Osteocyte (in vitro differentiated cells): ENCODE data around the gene C14orf119. TPM values are rescaled to one million over a fixed set of nuclear protein-coding genes. Genes with fewer than 3 reads are reported as not detected.

ENCODE experiments used
- DNase-seq: peaks from one replicate; pipeline ENCODE4 v3.0.0; 2021; ENCODE audit warnings: mixed read lengths; ENCODE audit not compliant: unreplicated experiment; ENCODE audit errors: extremely low spot score
- H3K27ac Mint-ChIP-seq: one replicate; pipeline ENCODE4 v1.8.0; 2021; ENCODE audit warnings: mild to moderate bottlenecking, mixed read lengths; ENCODE audit not compliant: unreplicated experiment
- H3K27me3 Mint-ChIP-seq: one replicate; pipeline ENCODE4 v1.8.0; 2021; ENCODE audit warnings: mixed read lengths; ENCODE audit not compliant: unreplicated experiment
- H3K36me3 Mint-ChIP-seq: one replicate; pipeline ENCODE4 v1.8.0; 2021; ENCODE audit warnings: mixed read lengths; ENCODE audit not compliant: unreplicated experiment
- H3K4me1 Mint-ChIP-seq: one replicate; pipeline ENCODE4 v1.8.0; 2021; ENCODE audit warnings: mixed read lengths; ENCODE audit not compliant: unreplicated experiment
- H3K4me3 Mint-ChIP-seq: one replicate; pipeline ENCODE4 v1.8.0; 2021; ENCODE audit warnings: mild to moderate bottlenecking, moderate library complexity, mixed read lengths; ENCODE audit not compliant: unreplicated experiment
- H3K9me3 Mint-ChIP-seq: one replicate; pipeline ENCODE4 v1.8.0; 2021; ENCODE audit warnings: mixed read lengths; ENCODE audit not compliant: unreplicated experiment
- CTCF ChIP-seq: fragments of 200-600 bp; sonication (generic); IDR thresholded peaks from 2 replicates; pipeline ENCODE4 v1.5.0; 2021; ENCODE audit warnings: antibody characterized with exemption, mild to moderate bottlenecking, moderate library complexity
- total RNA-seq: library from RNA; stranded (reverse); gene quantifications from 2 replicates; pipeline ENCODE4 v1.2.1, GENCODE V29; 2021

C14orf119 gene
- total RNA-seq, 1 donor from 2014 or later = 61.3 TPM

GRCh38 chr14:23094666-23095195, 574 bp upstream of the C14orf119 start, which contains the start of gene ACIN1:
TSS of gene ACIN1 (minus strand) at chr14:23095136. CDS start at chr14:23095112, 24 bp downstream.
- no peak within 1 kb of the TSS for H3K27ac Mint-ChIP-seq
- no peak within 1 kb of the TSS for H3K4me3 Mint-ChIP-seq
- H3K27me3 Mint-ChIP-seq = no peaks in the 10 kb centered on the region
- no peak for TF ChIP-seq CTCF
- H3K9me3 Mint-ChIP-seq = no peaks in the 10 kb centered on the region
- peaks cover 18% of the 10 kb centered on the region for H3K4me1 Mint-ChIP-seq
- no peak for DNase-seq
- H3K36me3 Mint-ChIP-seq = peaks cover 45% of the 10 kb centered on the region

GRCh38 chr14:23097786-23098185, 2.5 kb downstream of the C14orf119 start:
- H3K4me3 Mint-ChIP-seq = no peak overlapping the region
- no peak for DNase-seq
- H3K27me3 Mint-ChIP-seq = no peaks in the 10 kb centered on the region
- no peak for TF ChIP-seq CTCF
- no peak overlapping the region for H3K27ac Mint-ChIP-seq
- H3K9me3 Mint-ChIP-seq = no peaks in the 10 kb centered on the region
- peaks cover 30% of the 10 kb centered on the region for H3K36me3 Mint-ChIP-seq
- H3K4me1 Mint-ChIP-seq = peaks cover 18% of the 10 kb centered on the region

DNA sequence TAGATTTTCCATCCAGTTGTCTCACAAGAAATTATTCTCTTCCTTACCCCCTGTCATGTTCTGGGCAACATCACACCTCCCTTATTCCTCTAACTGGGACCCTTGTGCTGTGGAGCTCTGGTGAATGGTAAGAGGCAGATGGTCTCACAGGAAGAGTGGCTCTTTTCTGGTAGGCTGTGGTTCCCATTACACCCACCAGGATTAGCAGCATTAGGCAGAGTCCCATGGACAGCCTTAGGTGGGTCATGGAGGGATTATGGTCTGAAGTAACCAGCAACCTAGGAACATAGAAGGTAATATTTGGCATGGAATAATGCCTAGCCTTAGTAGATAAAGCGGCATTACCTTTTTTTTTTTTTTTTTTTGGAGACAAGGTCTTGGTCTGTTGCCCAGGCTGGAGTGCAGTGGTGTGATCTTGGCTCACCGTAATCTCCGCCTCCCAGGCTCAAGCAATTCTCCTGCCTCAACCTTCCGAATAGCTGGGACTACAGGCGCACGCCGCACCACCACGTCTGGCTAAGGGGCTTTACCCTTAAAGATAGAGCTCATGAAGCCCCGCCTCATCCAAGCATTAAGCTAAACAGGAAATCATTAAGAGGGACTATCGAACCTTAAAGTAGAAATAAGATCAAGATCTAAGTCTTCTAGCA, 4.0 kb downstream of the C14orf119 start:
- Mint-ChIP-seq H3K9me3 (no peaks in the 10 kb centered on the region), H3K27me3 (no peaks in the 10 kb centered on the region), H3K36me3 (peaks cover 26% of the 10 kb centered on the region), H3K27ac (no peak overlapping the region), H3K4me3 (no peak overlapping the region), H3K4me1 (peaks cover 18% of the 10 kb centered on the region)
- TF ChIP-seq CTCF = no peak
- DNase-seq = no peak

DNA sequence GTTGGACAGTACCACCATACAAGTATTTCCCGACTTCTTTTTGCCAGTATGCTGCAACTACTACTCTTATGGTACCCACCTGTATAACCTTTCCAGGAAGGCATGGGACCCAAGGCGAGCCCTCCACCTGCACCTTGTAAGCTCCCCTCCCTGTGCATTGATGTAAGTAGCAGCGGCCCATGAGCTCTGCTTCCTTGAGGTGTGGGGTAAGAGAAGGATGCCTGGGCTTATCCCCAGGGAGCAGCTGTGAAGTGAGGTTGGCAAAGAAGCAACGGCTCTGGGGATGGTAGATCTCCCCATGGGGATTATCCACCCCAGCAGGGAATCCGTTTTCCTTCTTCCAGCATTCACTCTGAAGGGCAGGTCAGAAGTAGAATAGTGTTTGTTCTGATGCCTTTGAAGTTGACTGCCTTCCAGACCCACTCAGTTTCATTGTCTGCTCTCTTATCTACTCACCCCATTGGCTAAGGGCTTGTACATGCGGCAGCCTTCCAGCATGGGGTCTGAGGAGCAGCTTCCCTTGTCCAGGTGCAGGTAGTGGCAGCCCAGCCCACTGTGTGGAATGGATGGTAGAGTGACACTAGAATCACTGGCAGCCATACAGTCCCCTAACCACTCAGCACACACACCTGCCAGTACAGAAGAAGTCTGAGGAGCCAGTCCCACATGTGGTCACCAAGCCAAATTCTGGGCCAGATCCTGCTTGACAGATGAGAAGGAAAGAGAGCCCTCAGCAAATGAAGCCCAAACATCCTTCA, 6.1 kb downstream of the C14orf119 start:
- Mint-ChIP-seq H3K4me1 (peaks cover 32% of the 10 kb centered on the region), H3K36me3 (peaks cover 26% of the 10 kb centered on the region), H3K27ac (no peak overlapping the region), H3K4me3 (no peak overlapping the region), H3K9me3 (no peaks in the 10 kb centered on the region), H3K27me3 (no peaks in the 10 kb centered on the region)
- DNase-seq = no peak
- no peak for TF ChIP-seq CTCF

GRCh38 chr14:23101986-23102625, 6.8 kb downstream of the C14orf119 start:
- Mint-ChIP-seq H3K36me3 (peaks cover 25% of the 10 kb centered on the region), H3K27ac (no peak overlapping the region), H3K9me3 (no peaks in the 10 kb centered on the region), H3K27me3 (no peaks in the 10 kb centered on the region), H3K4me3 (no peak overlapping the region), H3K4me1 (peaks cover 27% of the 10 kb centered on the region)
- no peak for DNase-seq
- no peak for TF ChIP-seq CTCF
